ENCODE results near the gene ZCCHC14.

Gene ZCCHC14

GRCh38 chr16:87371261-87371866 lies 121.5 kb downstream of the ZCCHC14 start:
- Histone ChIP-seq H3K4ac (ENCODE audit: low read length) (no peak overlapping the region), H3K9ac (ENCODE audit: low read depth, low read length, poor library complexity) (no peak overlapping the region), H2AFZ (ENCODE audit: low read length) (no peak overlapping the region), H4K91ac (ENCODE audit: low read depth, low read length, poor library complexity) (no peak overlapping the region), H3K4me2 (ENCODE audit: insufficient read depth, low read length, poor library complexity, severe bottlenecking) (no peak overlapping the region), H3K4me3 (ENCODE audit: low read length in 2 of 2) (no peak overlapping the region), H3K79me1 (ENCODE audit: low read depth, low read length) (peaks cover 5% of the 10 kb centered on the region), H2BK120ac (ENCODE audit: low read depth, low read length) (no peak overlapping the region), H3K27me3 (ENCODE audit: control insufficient read depth in 3 of 3, insufficient read depth in 3 of 3, low read depth in 1 of 3, low read length in 3 of 3) (no peaks in the 10 kb centered on the region), H3K9me3 (replicated peaks in 1 of 2; ENCODE audit: control insufficient read depth in 2 of 2, insufficient read depth in 1 of 2, low read depth in 1 of 2, low read length in 2 of 2) (no peaks in the 10 kb centered on the region), H3K18ac (ENCODE audit: low read length) (no peak overlapping the region), H3K36me3 (replicated peaks in 1 of 2; ENCODE audit: control insufficient read depth in 2 of 2, insufficient read depth in 2 of 2, low read length in 2 of 2) (peaks cover 1 to 11% of the 10 kb centered on the region in 2 donors), H3K4me1 (ENCODE audit: control insufficient read depth in 2 of 2, insufficient read depth in 1 of 2, low read depth in 1 of 2, low read length in 2 of 2) (peaks cover 5 to 10% of the 10 kb centered on the region in 2 donors), H3K14ac (ENCODE audit: low read length) (no peak overlapping the region), H2BK5ac (ENCODE audit: low read length) (no peak overlapping the region), H2BK15ac (ENCODE audit: low read length) (no peak overlapping the region), H3K23ac (ENCODE audit: low read depth, low read length, poor library complexity) (no peak overlapping the region), H4K8ac (ENCODE audit: low read depth, low read length) (no peak overlapping the region), H2AK5ac (ENCODE audit: low read depth, low read length) (no peak overlapping the region), H2BK12ac (ENCODE audit: low read length) (no peak overlapping the region), H3K27ac (replicated peaks; ENCODE audit: low read length) (no peak overlapping the region)
- WGBS, 2 donors (ENCODE audit: extremely low coverage in 2 of 2, insufficient read length in 2 of 2, insufficient replicate concordance in 1 of 2), result no CpG with 5 or more reads among the region's 20 CpGs
- no peak for DNase-seq (ENCODE audit: low spot score)

- peaks cover 5 to 10% of the 10 kb centered on the region in 2 donors for H3K4me1 ChIP-seq (ENCODE audit: control insufficient read depth in 2 of 2, insufficient read depth in 1 of 2, low read depth in 1 of 2, low read length in 2 of 2)
- peak overlapping the region; percentile 82 for H3K14ac ChIP-seq (ENCODE audit: low read length)
- peak overlapping the region; percentile 70 for H3K9ac ChIP-seq (ENCODE audit: low read depth, low read length, poor library complexity)
- H2AK5ac ChIP-seq (ENCODE audit: low read depth, low read length), result peak overlapping the region; percentile 63
- no peak overlapping the region for H2BK15ac ChIP-seq (ENCODE audit: low read length)
- no peaks in the 10 kb centered on the region for H3K27me3 ChIP-seq (ENCODE audit: control insufficient read depth in 3 of 3, insufficient read depth in 3 of 3, low read depth in 1 of 3, low read length in 3 of 3)
- WGBS, 2 donors (ENCODE audit: extremely low coverage in 2 of 2, insufficient read length in 2 of 2, insufficient replicate concordance in 1 of 2), result no CpG with 5 or more reads among the region's 16 CpGs
- no peak overlapping the region for H2BK12ac ChIP-seq (ENCODE audit: low read length)
- no peak overlapping the region for H3K4me2 ChIP-seq (ENCODE audit: insufficient read depth, low read length, poor library complexity, severe bottlenecking)
- DNase-seq (ENCODE audit: low spot score), result no peak
- H3K36me3 ChIP-seq (replicated peaks in 1 of 2; ENCODE audit: control insufficient read depth in 2 of 2, insufficient read depth in 2 of 2, low read length in 2 of 2), result peaks cover 2 to 11% of the 10 kb centered on the region in 2 donors
- peak overlapping the region in 1 of 2 donors; percentile 12 for H3K4me3 ChIP-seq (ENCODE audit: low read length in 2 of 2)
- H3K18ac ChIP-seq (ENCODE audit: low read length), result no peak overlapping the region
- no peak overlapping the region for H2AFZ ChIP-seq (ENCODE audit: low read length)
- no peak overlapping the region for H3K27ac ChIP-seq (replicated peaks; ENCODE audit: low read length)
- H3K9me3 ChIP-seq (replicated peaks in 1 of 2; ENCODE audit: control insufficient read depth in 2 of 2, insufficient read depth in 1 of 2, low read depth in 1 of 2, low read length in 2 of 2), result no peaks in the 10 kb centered on the region
- H3K79me1 ChIP-seq (ENCODE audit: low read depth, low read length), result peaks cover 7% of the 10 kb centered on the region
- no peak overlapping the region for H4K8ac ChIP-seq (ENCODE audit: low read depth, low read length)
- H2BK120ac ChIP-seq (ENCODE audit: low read depth, low read length), result no peak overlapping the region
- peak overlapping the region; percentile 93 for H3K23ac ChIP-seq (ENCODE audit: low read depth, low read length, poor library complexity)
- no peak overlapping the region for H2BK5ac ChIP-seq (ENCODE audit: low read length)
- H4K91ac ChIP-seq (ENCODE audit: low read depth, low read length, poor library complexity), result no peak overlapping the region
- H3K4ac ChIP-seq (ENCODE audit: low read length), result no peak overlapping the region
These were observed 122.8 kb downstream of the ZCCHC14 start for GRCh38 chr16:87369796-87370719.

GRCh38 chr16:87369117-87369765 lies 123.6 kb downstream of the ZCCHC14 start:
- H3K27me3 ChIP-seq (ENCODE audit: control insufficient read depth in 3 of 3, insufficient read depth in 3 of 3, low read depth in 1 of 3, low read length in 3 of 3), result no peaks in the 10 kb centered on the region
- peaks cover 7% of the 10 kb centered on the region for H3K79me1 ChIP-seq (ENCODE audit: low read depth, low read length)
- no peak overlapping the region for H3K23ac ChIP-seq (ENCODE audit: low read depth, low read length, poor library complexity)
- H3K4ac ChIP-seq (ENCODE audit: low read length), result no peak overlapping the region
- H4K8ac ChIP-seq (ENCODE audit: low read depth, low read length), result no peak overlapping the region
- no peak overlapping the region for H3K4me2 ChIP-seq (ENCODE audit: insufficient read depth, low read length, poor library complexity, severe bottlenecking)
- H3K27ac ChIP-seq (replicated peaks; ENCODE audit: low read length), result no peak overlapping the region
- no peak overlapping the region for H2BK15ac ChIP-seq (ENCODE audit: low read length)
- peaks cover 5 to 10% of the 10 kb centered on the region in 2 donors for H3K4me1 ChIP-seq (ENCODE audit: control insufficient read depth in 2 of 2, insufficient read depth in 1 of 2, low read depth in 1 of 2, low read length in 2 of 2)
- no peak overlapping the region for H4K91ac ChIP-seq (ENCODE audit: low read depth, low read length, poor library complexity)
- H3K18ac ChIP-seq (ENCODE audit: low read length), result no peak overlapping the region
- H3K4me3 ChIP-seq (ENCODE audit: low read length in 2 of 2), result no peak overlapping the region
- no CpG with 5 or more reads among the region's 14 CpGs for WGBS, 2 donors (ENCODE audit: extremely low coverage in 2 of 2, insufficient read length in 2 of 2, insufficient replicate concordance in 1 of 2)
- no peak overlapping the region for H2BK5ac ChIP-seq (ENCODE audit: low read length)
- H3K36me3 ChIP-seq (replicated peaks in 1 of 2; ENCODE audit: control insufficient read depth in 2 of 2, insufficient read depth in 2 of 2, low read length in 2 of 2), result peaks cover 2 to 11% of the 10 kb centered on the region in 2 donors
- DNase-seq (ENCODE audit: low spot score), result no peak
- H2AK5ac ChIP-seq (ENCODE audit: low read depth, low read length), result no peak overlapping the region
- H3K9me3 ChIP-seq (replicated peaks in 1 of 2; ENCODE audit: control insufficient read depth in 2 of 2, insufficient read depth in 1 of 2, low read depth in 1 of 2, low read length in 2 of 2), result no peaks in the 10 kb centered on the region
- no peak overlapping the region for H2AFZ ChIP-seq (ENCODE audit: low read length)
- H2BK12ac ChIP-seq (ENCODE audit: low read length), result no peak overlapping the region
- H3K9ac ChIP-seq (ENCODE audit: low read depth, low read length, poor library complexity), result no peak overlapping the region
- H3K14ac ChIP-seq (ENCODE audit: low read length), result no peak overlapping the region
- no peak overlapping the region for H2BK120ac ChIP-seq (ENCODE audit: low read depth, low read length)
